NCI-H446 (cell line): ENCODE measurements around the gene CFAP299.
"Not testable (repeated sequence)": the region's sequence is repeated elsewhere in the genome, so short reads cannot be mapped to it uniquely, and the experiment has no call there.

Experiments used
- DNase-seq, 2 experiments: peaks; one replicate each; lab custom pipeline; 2025; lab: John Stamatoyannopoulos, UW

The CFAP299 gene

DNA sequence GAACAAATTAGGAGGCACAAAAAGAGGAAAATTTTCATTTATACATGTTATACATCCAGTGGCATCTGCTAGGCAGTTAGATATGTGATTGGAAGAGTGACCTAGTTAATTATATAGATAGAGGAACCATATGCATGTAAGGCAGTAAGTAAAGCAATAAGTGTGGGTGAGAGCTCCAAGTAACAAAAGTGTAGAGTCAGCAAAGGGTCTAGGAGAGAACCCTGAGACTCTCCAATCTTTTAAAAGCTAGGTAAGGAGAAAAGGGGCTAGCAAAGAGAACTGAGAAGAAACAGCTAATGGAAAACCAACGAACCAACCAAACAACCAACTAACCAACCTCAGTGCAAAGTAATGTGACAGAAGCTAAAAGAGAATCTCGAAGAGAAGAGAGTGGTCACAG is 3.8 kb upstream of the CFAP299 start:
- no peak for DNase-seq

DNA sequence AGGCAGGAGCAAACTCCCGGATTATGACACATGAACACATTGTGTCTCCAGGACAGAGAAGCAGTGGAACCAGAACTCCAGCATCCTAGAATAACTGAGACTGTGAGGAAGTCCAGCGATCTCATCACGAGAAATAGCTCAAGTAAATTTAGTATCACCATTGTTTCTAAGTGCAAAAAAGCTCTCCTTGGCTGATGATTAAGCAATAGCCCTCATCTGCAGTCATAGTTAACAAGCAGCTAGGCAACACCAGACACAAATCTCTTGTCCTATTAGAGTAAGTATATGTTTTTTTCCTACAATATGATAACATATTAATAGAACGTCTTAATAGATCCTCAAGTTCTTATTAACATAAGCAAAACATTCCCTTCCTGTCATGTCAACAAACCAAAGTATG is 2.4 kb upstream of the CFAP299 start:
- DNase-seq = no peak

DNA sequence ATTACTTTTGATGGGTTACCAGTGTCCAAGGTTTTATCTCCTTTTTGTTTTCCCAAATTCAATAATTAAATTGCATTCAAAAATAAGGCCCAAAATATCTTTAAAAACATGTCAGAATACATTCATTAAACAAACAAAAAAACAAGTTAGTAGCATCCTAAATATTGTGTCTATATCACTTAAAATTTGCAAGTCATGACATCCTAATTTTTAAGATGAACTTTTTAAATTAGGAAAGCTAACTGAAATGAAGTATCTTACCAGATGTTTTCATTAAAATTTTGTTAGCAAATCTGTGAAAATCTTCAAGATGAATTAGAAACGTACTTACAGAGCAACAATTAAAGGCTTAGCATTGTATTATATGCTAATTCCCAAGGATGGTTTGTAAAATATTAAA is 962 bp upstream of the CFAP299 start:
- no peak for DNase-seq

DNA sequence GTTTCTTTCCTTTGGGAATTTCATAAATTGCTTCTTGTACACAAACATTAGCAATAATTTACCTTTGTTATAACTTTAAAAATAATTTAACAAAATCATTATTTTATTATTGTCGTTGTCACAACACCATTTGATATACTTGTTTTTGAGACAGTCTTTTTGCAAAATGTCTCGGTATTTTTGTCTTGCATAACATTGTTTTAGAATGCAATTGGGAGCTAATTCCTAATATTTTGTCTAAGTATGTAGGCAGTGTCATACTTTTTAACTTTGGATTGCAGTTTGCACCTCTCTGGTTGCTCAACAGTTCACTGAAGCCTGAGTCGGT is 340 bp upstream of the CFAP299 start:
- DNase-seq = no peak

DNA sequence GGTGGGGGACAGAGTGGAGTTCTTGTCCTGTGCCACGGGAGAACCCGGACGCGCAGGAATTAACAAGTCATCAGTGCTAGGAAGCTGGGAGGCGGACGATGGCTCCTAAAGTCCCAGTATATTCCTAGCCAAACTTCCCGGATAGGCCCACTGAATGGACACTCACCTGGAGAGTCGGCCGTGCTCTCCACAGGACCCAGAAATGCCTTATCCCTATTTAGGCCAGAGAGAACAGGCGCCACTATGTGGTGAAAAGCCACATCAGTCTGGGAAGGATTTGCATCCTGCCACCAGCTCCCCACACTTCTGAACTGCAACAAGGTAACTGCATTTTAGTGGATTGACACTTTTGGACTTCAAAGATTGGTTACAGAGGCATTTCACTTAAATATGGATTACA is 1.1 kb downstream of the CFAP299 start:
- DNase-seq = no peak

DNA sequence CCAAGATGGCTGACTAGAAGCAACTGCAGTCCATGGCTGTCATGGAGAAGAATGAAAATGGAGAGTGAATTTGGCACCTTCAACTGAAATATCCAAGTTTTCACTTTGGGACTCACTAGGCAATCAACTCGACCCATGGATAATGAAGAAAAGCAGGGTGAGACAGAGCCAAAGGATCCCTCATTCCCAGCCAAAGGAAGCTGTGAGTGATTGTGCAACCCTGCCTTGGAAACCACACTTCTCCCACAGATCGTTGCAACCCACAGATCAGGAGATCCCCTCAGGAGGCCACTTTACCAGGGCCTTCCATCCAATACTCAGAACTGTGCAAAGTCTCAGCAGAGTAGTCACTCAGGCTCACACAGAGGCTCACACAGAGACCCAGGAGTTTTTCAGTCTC is 4.5 kb downstream of the CFAP299 start:
- DNase-seq = no peak

DNA sequence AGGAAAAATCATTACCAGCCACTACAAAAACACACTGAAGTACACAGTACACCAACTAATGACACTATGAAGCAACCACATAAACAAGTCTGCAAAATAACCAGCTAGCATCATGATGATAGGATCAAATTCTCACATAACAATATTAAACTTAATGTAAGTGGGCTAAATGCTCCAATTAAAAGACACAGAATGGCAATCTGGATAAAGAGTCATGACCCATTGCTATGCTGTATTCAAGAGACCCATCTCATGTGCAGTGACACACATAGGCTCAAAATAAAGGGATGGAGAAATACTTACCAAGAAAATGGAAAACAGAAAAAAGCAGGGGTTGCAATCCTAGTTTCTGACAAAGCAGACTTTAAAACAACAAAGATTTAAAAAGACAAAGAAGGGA is 7.2 kb downstream of the CFAP299 start:
- DNase-seq = not testable (repeated sequence)

DNA sequence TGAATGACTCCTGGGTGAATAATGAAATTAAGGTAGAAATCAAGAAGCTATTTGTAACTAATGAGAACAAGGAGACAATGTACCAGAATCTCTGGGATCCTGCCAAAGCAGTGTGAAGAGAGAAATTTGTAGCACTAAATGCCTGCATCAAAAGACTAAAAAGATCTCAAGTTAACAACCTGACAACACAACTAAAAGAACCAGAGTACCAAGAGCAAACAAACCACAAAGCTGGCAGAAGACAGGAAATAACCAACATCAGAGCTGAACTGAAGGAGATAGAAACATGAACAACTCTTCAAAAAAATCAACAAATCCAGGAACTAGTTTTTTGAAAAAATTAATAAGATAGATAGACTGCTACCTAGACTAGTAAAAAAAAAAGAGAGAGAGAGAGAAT is 8.4 kb downstream of the CFAP299 start:
- no peak for DNase-seq

DNA sequence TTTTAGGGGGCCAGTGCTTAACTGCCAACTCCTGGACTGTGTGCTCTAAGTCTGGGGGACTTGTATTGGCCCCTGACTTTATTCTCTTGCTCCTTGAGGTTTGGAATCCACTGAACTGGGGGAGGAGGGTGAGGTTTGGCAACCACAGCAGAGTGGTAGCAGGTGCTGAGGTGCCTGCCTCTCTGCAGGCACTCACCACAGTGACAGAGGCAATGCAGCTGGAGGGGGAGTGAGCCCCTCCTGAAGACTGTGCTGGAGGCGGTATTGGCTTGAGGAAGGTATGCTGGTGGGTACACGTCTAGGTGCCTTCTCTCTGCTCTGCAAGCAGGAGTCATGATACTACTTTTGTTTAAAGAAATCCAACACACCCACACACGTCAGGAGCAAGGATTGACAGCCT is 24.6 kb downstream of the CFAP299 start:
- DNase-seq = no peak

DNA sequence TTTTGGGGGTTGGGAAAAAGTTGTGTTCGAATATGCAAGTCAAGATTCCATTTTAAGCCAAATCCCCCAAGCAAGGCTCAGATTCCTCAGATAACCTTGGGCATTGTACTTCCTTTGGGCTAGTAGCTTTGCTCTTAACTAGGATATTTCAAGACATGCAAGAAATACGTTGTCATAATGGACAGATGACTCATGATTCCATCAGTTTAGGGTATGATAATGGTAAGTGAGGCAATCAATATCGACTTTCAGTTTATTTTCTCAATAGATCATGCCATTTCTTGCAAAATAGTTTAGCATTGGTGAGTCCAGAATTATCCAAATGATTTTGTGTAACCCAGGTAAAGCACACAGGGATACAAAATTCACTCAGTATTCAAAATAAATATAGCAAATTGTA is 25.4 kb downstream of the CFAP299 start:
- DNase-seq = no peak

DNA sequence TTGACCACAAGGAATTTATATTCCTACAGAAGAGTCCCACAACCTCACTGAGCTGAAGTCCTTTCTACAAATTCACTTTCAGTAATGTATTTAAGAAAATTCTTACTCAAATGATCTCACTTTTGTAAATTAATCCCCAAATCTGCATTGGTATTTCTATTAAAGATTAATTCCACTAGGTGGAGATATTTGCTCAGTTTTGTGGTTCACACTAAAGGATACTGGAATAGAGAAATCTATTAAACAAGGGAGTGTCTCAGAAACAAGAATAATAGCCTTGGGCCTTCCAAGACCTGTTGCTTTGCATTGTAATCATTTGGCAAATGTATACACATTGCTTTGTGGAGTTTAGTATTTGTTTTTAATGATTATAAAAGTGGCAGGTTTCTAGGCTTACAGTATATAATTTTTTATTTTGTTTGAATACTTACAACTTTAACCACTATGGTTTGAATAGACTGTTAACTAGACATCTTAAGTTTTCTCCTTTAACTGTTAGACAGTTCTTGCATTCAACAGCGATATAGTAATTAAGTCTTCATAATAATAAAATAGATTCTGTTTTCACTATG is 25.9 kb downstream of the CFAP299 start:
- peak; percentile 16 to 39 for DNase-seq

DNA sequence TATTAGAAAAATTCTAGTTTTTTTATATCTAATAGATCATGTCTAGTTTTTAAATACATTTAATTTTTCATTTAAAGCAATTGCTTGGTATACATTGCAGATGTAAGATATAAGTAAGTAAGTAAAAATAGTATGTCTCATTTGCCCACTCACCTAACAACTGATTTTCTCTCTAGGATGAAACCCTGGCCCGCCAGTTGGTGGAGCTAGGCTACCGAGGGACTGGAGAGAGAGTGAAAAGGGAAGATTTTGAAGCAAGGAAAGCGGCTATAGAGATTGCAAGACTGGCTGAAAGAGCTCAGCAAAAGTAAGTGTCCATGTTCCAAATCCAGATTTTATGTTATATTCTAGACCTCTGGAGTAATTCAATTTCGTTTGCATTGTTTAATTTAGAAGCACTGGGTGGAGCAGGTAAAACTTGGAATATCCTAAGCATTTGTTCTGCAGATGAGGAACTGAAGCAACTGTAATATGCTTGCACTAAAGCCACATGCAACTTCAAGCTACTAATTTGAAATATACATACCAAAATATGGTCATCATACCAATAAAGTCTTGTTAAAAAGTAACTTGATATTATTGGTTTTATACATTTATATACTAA is 27.1 kb downstream of the CFAP299 start:
- DNase-seq = peak; percentile 16 to 33

DNA sequence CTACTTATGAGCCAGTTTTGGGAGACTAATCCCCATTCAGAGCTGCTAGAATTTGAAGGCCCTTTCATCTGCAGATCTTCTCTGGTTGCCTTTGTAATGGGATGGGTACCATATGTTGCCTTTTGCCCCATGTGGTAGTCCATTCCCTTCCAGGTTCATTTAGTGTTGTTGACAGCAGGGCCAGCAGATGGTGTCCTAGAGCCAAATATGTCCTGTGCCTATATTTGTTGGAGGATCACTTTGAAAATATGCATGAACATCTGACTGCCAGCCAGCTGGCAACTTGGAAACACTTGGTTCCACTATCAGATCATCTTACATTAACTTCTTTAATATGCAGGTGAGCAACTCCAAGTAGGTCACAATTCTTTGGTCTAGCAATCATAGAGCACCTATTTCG is 30.4 kb downstream of the CFAP299 start:
- peak in 1 of 2 experiments; percentile 67 for DNase-seq

DNA sequence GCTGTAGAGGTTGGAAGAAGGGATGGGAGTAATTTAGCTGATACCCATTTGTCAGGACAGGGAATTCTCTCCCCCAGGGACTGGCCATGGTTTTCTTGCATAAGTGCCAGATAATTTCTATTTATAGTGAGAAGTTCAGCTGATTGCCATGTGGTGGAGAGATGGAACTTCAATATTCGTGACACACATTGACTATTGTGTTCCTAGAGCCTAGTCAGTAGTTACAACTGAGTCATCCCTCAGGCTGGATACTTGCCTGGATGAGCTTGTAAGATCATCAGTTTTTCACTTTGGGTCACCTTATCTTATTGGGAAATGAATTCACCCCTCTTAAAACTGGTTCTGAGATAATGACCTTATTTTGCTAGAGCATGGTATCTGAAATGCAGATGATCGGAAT is 32.2 kb downstream of the CFAP299 start:
- no peak for DNase-seq

DNA sequence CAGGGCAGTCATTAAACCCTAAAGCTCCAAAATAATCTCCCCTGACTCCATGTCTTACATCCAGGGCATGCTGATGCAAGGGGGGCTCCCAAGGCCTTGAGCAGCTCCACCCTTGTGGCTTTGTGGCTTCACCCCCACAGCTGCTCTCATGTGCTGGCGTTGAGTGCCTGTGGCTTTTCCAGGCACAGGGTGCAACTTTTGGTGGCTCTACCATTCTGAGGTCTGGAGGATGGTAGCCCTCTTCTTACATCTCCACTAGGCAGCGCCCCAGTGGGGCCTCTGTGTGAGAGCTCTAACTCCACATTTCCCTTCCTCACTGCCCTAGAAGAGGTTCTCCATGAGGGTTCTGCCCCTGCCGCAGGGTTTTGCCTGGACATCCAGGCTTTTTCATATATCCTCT is 35.1 kb downstream of the CFAP299 start:
- DNase-seq = no peak

DNA sequence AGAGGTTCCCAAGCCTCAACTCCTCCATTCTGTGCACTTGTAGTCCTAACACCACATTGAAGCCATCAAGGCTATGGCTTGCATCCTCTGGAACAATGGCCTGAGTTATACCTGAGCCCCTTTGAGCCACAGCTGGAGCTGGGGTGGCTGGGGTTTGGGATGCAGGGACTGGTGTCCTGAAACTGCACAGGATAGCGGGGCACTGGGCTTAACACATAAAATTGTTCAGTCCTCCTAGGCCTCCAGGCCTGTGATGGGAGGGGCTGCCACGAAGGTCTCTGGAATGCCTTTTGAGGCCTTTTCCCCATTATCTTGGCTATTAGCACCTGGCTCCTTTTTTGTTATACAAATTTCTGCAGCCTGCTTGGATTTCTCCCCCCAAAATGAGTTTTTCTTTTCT is 35.5 kb downstream of the CFAP299 start:
- DNase-seq = no peak

DNA sequence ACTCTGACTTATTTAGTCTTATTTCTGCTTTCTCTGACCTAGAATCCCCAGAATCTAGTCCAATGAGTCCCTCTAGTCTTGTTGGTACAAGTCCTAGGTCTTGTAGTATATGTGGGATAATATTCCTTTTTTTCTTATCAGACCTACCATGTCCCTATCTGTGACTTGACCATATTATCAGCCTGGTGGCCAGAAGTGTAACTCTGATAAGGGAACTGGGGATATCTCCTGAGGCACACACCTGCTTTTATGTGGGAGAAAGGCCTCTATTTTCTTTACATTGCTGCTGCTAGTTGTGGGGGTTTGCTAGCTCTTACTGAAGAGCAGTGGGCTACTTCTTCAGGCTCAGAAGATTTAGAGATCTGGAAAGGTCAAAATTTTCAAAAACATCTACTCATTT is 38.6 kb downstream of the CFAP299 start:
- DNase-seq = no peak

DNA sequence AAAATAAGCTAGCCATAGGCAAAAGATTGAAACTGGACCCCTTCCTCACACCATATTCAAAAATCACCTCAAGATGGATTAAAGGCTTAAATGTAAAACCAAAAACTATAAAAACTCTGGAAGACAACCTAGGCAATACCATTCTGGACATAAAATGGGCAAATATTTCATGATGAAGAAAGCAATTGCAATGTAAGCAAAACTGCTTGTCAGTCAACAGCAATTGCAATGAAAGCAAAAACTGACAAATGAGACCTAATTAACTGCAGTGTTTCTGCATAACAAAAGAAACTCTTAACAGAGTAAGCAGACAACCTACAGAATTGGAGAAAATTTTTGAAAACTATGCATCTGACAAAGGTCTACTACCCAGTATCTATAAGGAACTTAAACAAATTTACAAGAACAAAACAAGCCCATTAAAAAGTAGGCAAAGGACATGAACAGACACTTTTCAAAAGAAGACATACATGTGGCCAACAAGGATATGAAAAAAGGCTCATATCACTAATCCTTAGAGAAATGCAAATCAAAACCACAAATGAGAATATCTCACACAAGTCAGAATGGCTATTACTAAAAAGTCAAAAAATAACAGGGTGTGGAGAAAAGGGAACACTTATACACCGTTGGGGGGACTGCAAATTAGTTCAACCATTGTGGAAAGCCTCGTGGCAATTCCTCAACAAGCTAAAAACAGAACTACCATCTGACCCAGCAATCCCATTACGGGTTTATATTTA is 46.7 kb downstream of the CFAP299 start:
- DNase-seq = no peak

DNA sequence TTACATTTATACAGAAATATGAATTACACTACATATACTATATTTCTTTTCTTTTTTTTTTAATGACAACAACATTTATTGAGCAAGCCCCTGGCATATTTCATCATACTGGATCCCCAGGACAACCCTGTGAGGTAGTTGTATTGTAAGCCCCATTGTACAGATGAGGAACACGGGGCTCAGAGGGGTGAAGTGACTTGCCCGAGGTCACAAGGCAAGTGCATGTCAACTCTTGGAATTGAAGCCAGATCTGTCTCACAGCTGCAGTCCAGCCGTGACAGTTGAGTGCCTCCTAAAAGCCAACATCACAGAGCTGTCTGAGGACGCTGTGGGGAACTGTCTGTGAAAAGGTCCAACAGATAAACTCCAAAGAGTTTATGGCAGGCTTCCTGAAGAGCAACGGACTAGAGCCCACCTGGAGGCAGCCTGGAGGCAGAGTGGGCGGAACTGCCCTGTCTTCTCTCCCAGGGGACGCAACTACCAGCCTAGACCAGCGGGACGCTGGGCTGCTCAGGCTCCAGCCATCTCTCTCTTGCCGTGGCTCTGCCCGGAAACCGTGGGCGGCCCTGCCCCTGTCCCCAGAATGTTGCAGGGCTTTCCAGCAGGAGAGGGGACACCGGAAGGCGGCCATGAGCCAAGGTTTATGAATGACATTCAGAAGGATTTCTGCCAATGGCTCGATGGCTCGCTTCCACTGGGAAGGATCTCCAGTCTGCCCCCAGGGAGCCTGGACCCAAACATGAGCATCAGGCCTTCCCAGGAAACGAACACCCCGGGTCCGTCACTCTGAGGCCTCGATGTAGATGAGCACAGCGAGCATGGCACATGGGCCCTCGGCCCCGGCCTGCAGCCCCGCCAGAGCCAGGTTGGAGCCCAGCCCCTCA is 50.1 kb downstream of the CFAP299 start:
- no peak for DNase-seq

DNA sequence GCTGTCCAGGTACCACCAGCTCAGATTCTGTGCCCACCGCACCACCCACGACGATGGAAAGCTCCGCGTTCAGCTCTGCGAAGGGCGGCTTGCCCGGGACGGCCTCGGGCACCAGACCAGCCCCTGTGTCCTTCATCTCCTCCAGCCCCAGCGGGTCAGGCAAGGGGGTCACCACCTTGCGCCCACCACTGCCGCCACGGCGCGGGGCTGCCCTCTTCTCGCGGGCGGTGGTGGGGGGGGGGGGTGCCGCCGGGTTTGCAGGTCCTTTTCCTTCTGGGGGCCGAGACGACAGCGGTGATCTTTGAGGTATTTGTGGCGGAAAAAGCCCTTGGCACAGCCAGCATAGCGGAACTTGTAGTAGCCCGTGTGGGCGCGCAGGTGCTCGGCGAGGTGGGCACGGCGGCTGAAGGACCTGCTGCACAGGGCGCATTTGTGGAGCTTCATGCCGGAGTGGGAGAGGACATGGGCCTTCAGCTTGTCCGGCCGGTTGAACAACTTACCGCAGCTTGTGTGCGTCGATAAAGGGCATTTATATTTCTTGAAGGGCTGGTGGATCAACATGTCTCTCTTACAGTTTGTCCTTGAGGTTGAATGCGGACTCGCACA is 50.9 kb downstream of the CFAP299 start:
- no peak for DNase-seq

DNA sequence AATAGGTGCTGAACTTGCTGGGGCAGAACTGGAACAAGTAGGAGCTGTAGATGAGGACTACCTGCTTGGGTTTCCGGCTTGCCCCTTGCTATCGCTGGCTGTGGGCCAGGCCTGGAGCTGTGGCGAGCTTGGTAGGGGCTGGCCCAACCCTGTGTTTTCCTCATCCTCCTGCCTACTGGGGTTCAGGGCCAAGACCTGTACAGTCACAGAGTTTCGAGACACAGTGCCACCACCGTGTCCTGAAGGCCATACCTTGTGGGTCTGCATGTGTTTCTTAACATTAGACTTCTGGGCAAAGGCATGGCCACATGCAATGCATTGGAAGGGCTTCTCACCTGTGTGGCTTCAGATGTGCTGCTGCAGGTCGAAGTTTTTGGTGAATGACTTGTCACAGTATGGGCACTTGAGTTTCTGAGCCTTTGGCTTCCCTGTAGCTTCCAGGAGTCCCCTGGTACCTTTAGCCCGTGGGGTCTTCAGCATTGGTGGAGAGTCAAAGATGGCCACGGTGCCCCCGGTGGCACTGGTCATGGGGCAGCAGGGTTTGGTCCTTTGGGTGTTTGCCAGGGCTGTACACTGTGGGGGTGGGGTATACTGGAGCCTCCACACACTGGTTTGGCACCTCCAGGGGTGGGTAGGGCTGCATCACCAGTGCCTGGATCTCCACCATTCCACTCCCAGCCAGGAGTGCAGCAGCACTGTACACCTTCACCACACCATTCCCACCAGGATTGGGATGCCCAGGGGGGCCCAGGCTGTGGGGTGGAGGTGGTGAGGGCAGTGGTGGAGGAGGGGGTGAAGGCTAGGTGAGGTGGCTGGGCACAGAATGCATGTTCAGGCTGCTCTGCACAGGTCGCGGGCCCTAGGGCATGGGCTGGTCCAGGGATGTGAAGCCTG is 52.1 kb downstream of the CFAP299 start:
- DNase-seq = no peak

DNA sequence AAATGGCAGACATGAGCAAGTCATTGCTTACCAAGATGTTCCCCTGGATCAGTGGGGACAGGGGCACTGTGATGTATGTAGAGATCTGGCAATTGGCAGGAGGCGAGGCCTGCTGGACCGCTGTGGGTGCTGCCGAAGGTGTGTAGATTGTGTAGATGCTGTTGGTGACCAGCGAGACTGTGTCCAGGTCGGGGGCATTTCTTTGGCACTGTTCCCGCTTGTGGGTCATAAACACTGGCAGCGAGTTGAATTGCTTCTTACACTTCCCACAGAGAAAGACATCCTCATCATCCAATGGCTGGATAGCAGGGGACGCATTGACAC is 52.7 kb downstream of the CFAP299 start:
- DNase-seq = no peak
